NCI-H345 treated with DMSO at 0.1 percent for 48 hours (cell line): Measurements from ENCODE around the gene PHTF2.
"Not testable (repeated sequence)": the region's sequence is repeated elsewhere in the genome, so short reads cannot be mapped to it uniquely, and the experiment has no call there.

Source experiments
- DNase-seq: peaks from one replicate; lab custom pipeline; 2025; ENCODE audit not compliant: unreplicated experiment; lab: John Stamatoyannopoulos, UW

The PHTF2 gene

DNA sequence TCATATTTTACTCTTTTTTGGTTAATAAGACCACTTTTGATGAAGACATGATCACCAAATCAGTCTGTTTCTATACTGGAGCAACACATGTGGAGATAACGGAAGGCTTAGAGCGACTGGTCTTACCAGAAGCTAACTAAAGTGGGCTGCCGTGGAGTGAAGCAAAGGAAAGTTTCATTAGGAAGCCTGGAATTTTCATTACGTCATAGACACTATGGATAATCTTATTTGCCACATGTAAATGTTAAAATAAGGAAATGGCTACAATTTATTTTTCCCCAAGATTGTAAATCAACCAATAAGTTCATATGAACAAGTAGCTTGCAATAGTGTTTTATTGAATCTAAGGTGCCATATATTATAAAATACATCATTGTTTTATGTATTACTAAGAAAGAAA, 185.4 kb downstream of the PHTF2 start:
- no peak for DNase-seq

DNA sequence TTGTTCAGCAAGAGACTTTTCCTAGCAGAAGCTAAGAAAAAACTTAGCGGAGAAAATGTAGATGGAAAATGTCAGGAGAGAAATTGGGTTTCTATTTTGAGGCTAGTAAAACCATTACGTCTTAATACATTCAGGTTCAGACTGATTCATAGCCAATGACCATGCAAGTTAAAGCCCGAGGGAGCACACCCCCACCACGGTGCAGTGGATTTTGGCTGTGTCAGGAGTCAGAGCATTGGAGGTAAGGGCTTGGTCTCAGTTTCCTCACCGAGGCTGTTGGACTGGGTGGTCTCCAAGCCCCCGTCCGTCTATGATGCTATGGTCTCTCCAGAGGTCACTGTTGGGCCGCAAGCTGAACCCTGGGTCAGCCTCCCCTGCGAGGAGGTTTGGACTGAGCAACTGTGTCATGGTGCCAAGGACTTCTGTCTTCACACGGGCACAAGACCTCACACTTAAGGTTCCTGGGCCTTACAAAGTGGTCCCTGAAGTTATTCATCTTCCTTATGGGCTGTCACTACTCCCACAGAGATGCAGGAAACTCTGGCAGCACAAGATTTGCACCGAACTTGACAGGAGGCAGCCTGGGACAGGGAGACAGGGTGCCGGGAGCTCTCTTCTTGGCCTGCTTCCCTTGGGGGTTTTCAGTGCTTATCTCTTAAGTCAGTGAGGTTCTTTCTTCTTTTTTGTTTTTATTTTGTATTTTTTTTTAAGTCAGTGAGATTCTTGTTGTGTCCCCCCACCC, 186.8 kb downstream of the PHTF2 start:
- no peak for DNase-seq

DNA sequence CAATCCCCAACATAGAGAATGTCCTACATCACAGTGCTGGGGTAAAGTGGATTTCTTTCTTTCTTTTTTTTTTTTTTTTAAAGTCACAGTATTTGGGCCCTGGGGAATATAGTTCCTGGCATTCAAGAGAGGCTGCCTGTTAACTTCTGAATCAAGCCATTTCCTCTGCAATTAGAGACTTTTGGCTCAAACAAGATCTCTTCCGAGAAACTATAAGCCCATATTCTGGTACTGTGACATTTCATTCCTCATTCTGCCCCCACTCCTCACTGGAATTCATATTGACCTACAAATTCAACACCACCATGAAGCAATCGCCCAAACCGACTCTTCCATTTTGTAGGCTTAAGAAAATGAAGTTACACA, 187.4 kb downstream of the PHTF2 start:
- DNase-seq: no peak

DNA sequence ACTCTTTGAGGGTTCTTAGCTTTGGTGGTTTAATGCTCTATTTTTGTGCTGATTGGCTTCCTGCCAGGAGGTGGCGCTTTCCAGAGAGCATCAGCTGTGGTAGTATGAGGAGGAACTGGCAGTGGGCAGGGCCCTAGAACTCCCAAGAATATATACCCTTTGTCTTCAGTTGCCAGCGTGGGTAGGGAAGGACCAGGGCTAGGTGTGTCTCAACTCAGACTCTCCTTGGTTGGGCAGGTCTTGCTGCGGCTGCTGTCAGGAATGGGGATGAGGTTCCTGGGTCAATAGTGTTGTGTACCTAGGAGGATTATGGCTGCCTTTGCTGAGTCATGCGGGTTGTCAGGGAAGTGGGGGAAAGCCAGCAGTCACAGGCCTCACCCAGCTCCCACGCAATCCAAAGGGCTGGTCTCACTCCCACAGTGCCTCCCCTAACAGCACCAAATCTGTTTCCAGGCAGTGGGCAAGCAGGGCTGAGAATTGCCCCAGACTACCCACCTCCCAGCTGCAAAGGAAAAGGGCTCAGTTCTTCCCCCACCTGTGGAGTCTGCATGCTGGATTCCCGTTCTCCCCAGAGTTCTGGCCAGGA, 191.5 kb downstream of the PHTF2 start:
- no peak for DNase-seq

DNA sequence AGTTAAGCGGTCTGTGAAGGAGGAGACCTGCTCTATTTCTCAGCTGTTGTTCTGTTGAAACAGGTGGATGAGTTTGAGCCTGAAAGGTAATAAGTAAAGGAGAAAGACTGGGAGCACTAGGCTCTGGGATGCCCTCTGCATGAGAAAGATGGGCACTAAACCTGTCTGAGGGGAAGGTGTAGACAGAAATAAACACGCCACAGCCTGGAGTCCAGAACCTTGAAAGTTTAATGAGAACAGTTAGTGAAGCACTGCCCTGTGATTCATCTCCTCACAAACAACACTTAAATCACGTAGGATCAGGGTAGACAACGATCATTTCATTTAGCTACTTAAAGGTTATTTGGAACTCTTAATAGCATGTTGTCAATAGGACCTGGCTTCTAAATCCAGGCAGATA, 193.1 kb downstream of the PHTF2 start:
- no peak for DNase-seq

DNA sequence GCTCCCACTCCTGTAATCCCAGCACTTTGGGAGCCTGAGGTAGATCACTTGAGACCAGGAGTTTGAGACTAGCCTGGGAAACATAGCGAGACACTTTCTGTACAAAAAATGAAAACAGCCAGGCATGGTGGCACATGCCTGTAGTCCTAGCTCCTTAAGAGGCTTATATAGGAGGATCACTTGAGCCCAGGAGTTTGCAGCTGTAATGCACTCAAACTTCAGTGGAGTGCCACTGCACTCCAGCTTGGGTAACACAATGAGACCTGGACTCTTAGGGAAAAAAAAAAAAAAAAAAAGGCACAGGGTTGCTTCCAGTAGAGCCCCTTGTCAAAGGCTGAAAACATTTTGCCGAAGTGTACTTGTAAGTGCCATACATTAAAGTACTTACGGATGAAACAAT, 195.3 kb downstream of the PHTF2 start:
- no peak for DNase-seq

DNA sequence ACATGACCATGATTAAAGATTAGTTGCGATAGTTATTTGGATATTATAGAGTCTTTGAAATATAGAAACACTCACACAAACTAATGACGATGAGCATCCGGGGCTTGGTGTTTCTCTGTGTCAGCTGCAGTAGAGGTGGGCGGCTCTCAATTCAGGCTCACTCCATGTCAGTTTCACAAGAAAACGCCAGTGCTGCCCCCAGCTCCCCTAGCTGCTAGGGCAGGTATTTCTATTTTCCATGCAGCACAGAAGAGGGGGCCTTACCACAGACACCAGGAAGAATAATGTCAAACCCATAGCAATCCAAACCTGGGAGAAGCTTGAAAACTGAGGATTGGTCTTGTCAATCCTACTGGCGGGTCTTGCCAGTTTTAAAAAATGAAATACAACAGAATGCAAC, 197.1 kb downstream of the PHTF2 start:
- no peak for DNase-seq

DNA sequence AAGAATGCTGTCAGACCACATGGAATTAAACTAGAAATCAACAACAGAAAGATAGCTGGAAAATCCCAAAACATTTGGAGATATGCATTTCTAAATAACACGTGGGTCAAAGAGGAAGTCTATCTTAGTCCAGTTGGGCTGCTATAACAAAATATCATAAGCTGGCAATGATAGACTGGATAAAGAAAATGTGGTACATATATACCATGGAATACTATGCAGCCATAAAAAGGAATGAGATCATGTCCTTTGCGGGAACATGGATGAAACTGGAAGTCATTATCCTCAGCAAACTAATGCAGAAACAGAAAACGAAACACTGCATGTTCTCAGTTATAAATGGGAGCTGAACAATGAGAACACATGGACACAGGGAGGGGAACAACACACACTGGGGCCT, 200.6 kb downstream of the PHTF2 start:
- DNase-seq: not testable (repeated sequence)

DNA sequence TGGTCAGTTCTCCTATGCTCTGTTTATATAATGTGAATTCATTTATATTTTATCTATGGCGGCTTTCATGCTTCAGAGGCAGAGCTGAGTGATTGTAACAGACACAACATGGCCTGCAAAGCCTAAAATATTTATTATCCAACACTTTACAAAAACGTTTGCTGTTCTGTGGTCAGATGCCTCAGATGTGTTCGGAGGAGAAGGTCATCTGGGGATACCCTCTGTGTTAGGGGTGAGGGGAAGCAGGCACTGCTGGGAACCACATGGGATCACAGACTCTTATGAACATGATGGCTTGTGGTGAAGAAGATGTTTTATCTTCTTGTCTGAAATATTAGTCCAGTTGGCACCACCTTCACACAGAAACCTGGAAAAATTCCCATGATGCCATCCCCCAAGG, 203.4 kb downstream of the PHTF2 start:
- DNase-seq: no peak

DNA sequence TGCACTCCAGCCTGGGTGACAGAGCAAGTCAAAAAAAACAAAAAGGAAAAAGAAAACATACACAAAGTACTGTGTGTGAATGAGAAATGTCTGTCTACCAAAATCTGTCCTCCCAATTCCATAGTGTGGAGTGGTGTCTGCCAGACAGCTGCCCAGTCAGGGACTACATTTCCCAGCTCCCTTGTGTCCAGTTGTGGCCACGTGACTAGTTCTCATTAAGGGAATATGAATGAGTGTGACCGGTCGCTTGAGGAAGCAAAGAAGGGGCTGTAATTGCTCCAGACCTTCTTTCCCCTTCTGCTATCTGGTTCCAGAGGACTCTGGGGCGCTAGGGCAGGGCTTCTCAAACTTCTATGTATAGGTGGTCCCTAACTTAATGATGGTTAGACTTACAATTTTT, 204.1 kb downstream of the PHTF2 start:
- no peak for DNase-seq

DNA sequence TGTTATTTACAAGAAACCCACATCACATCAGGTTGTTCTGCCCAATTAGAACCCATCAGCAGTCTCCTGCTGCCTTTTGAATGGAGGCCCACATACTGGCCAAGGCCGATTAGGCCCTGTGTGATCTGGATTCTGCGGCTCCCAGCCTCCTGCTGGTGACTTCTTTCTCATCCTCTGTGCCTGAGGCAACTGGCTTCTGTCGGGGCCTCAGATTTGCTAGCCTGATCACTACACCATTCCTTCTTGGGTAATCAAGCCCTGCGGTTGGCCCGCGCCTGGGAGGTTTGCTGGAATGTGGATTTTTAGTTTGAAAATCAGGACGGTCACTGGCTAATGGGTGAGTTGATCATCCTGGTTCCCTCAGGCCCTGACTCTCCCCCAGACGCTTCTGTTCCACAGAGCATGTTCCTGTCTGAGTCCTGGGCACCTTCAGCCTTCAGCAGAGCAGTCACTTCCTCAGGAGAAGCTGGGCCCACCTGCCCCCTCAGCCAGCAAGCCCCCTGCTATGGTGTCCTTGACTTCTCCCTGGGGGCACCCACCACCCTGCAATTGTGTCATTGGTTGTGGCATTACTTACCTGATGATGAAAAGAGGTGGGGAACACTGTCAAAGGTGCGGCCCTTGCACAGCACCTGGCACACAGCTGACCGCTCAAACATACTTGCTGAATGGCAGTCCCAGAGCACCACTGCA, 207.6 kb downstream of the PHTF2 start:
- DNase-seq: no peak
